ENCODE data around the gene ERICH6.

ERICH6 gene

GRCh38 chr3:150703756-150704344 lies at the start of gene ERICH6:
ERICH6 (minus strand) TSS chr3:150703920; CDS start chr3:150703898, 22 bp downstream.
- in situ Hi-C loops (cut with MboI; ENCODE audit: low sequenced_read_pairs), result loop anchor here (25.0 kb wide), 1 partner anchor 158 kb away; no protein-coding TSS in a partner anchor

DNA sequence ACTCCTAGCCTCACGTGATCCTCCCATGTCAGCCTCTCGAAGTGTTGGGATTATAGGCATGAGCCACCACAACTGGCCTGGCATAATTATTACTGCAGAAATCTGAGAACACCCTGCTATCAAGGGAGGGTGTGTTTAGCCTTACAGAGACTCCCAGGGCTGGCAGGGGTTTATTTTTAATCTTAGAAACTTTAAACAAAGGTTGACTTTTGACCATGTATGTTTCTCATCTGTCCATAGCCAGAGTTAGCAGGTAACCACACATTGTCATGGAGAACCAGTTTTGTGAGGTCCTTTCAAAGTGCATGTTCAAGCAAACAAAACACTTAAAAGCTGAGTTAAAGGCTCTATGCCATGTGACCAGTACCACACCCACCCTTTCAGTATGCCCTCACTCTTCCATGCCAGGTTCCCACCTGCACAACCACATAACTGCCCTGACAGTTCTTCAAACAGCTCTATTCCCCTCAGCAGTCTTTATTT lies 48.1 kb upstream of the ERICH6 start:
- in situ Hi-C loops (cut with MboI; ENCODE audit: low sequenced_read_pairs), result no loop called here

- in situ Hi-C loops (cut with MboI; ENCODE audit: low sequenced_read_pairs), result no loop called here
Measured at GRCh38 chr3:150749255-150749654, 45.5 kb upstream of the ERICH6 start.

- in situ Hi-C loops (cut with MboI; ENCODE audit: low sequenced_read_pairs), result no loop called here
Measured at GRCh38 chr3:150748684-150749047, 44.9 kb upstream of the ERICH6 start.

DNA sequence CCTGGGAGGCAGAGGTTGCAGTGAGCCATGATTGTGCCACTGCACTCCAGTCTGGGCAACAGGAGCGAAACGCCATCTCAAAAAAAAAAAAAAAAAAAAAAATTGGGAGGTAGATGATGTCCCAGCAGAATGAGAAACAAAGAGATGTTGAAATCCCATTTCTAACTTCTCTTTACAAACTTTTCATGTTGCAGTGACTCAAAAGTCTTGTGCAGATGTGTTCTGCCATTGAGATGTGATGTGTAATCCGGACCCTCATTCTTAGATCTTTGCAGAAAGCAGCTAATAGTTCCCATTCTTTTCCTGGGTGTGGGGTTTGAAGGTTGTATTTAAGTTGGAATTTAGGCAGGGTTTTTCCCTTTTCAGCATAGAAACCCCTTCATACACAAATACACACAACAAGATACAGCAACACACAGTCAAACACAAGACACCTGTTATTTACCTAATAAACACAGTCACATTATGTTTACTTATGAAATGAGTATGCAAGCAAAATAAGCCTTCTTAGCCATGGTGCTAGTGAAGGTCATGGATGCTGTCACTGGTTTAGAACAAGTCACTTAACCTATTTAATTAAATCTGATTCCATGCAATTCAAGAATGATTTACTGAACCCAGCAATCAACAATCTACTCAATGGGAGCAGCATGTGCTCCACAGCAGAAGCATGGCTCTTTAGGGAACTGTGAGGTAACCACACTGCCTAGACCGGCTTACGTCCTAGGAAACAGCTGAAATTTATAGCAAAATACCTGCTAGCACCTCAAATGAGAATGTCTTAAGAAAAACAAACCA lies 44.4 kb upstream of the ERICH6 start:
- in situ Hi-C loops (cut with MboI; ENCODE audit: low sequenced_read_pairs), result no loop called here

GRCh38 chr3:150746791-150747590 lies 43.3 kb upstream of the ERICH6 start:
- in situ Hi-C loops (cut with MboI; ENCODE audit: low sequenced_read_pairs), result no loop called here

DNA sequence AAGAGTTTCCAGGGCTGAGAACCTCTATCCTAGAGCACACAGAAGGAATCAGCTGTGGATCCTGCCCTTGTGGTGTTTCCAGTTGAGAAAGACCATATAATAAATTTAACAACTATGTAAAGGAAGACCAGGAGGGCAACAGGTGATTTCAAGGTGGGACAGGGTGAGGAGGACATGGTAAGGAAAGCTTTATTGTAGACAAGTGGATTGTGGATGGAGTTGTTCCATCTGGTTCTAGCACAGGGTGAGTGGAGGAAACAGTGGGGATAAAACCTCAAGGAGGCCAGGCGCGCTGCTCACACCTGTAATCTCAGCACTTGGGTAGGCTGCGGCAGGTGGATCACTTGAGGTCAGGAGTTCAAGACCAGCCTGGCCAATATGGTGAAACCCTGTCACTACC lies 42.1 kb upstream of the ERICH6 start:
- in situ Hi-C loops (cut with MboI; ENCODE audit: low sequenced_read_pairs), result no loop called here

GRCh38 chr3:150744919-150745211 lies 41.1 kb upstream of the ERICH6 start:
- in situ Hi-C loops (cut with MboI; ENCODE audit: low sequenced_read_pairs), result no loop called here

DNA sequence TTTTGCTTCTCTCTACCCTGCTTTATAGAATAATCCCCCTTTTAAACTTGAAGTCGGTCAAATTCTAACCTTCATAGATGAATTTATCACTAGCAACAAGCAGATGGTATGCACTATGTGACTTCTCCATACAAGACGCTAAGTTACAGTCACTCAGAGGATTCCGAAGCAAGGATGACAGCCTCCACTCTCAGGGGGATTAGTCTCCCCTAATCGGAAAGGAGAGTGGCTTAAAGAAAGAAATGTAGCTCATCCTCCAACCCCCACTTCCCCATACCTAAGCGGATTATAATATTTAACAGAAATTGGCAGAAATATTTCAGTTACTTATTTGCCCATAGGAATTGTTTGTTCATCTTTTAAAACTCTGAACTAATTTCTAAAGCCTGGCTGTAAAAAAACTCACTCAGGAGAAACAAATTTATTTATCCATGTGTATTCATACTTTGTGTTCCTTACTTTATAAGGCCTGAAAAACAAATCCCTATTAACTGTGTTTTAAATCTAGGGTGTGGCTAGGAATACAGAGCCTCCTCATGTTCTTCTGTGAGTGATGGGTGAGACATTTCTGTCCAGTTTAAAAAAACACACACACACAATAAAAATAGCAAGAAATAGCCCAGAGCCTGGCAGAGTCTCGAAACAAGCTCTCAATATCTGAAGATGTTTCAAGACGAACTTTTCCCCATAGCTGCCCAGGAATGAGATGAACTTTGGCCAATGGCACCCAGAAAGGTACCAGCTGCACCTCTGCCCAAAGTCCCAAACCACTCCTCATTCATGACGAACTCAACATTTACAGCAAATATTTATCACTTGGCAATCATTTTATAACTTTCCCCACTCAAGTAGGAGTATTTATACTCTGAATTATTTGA lies 40.6 kb upstream of the ERICH6 start:
- in situ Hi-C loops (cut with MboI; ENCODE audit: low sequenced_read_pairs), result no loop called here

DNA sequence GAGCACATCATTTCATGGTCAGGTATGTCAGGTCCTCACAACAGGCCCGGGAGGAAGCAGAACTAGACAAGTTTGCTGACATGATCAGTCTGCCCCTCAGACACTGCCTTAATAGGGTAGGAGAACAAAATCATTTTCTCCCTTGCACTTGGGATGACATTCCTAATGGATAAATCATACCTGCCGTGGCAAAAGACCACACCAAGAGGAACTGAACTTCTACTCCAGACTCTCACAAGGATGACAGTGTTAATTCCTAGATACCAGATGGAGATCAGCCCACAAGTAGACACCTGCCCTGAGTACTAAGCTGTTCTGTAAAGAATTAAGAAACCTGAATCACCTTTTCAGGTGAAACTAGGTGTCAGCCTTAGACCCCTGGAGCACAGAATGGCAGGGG lies 39.8 kb upstream of the ERICH6 start:
- in situ Hi-C loops (cut with MboI; ENCODE audit: low sequenced_read_pairs), result no loop called here

DNA sequence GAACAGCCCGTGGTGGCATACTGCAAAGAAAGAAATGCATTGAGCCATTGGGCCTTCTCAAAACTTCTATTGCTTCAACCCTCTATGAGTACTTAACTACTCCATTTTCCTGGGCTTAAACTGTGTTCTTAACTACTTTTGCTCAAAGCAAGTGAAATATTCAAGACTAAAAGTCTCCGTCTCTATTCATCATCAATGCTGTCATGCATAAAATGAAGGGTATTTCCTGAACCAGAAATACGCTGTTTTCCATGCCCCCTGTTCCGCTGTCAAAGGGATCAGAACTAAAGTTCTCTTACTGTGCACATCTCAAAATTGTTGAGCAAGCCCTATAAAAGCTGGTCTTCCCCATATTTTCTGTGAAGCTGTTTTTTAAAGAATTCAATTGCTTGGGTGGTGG lies 39.0 kb upstream of the ERICH6 start:
- in situ Hi-C loops (cut with MboI; ENCODE audit: low sequenced_read_pairs), result no loop called here

DNA sequence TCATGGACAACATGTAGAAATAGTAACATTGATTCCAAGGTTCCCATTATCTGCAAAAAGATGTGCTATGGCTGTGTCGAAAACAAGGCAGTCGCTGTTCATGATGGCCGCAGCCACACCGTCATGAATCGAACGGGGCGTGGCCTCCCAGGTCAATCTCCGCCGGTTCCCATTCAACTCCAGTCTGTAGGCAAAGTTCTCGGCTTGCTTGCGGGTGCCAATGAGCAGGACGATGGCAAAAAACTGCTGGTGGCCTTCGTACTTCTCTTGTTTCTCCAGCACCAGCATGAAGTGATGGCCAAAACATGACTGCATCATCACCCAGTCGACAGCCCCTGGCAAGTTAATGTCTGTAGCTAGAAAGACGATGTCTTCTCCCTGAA lies 38.4 kb upstream of the ERICH6 start:
- in situ Hi-C loops (cut with MboI; ENCODE audit: low sequenced_read_pairs), result no loop called here

DNA sequence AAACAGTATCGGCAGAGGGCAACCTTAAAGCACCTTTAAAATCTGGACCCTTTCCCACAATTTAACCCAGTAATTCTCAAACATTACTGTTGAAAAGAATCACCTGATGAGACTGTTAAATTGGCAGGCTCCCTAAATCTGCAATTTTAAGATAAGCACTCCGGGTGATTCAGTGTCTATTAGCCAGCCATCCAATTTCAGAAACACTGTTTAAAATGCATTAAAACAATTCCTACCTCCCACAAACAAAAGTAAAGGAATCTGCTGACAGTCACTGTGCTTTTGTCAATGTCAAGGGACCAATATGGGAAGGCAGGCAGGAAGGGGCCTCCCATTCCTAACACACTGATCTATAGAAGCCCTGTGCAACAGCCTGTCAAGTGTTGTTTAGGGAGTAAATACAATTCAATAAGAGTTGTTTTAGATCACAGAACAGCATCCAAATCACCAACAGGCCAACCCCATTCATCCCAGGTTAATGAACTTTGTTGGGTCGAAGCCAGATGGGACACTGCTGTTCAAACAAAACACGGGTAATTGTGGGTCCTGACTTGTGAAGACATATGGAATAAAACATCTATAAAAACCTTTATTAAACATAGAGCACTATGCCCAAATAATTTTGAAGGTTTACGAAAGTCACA lies 37.9 kb upstream of the ERICH6 start:
- in situ Hi-C loops (cut with MboI; ENCODE audit: low sequenced_read_pairs), result no loop called here

DNA sequence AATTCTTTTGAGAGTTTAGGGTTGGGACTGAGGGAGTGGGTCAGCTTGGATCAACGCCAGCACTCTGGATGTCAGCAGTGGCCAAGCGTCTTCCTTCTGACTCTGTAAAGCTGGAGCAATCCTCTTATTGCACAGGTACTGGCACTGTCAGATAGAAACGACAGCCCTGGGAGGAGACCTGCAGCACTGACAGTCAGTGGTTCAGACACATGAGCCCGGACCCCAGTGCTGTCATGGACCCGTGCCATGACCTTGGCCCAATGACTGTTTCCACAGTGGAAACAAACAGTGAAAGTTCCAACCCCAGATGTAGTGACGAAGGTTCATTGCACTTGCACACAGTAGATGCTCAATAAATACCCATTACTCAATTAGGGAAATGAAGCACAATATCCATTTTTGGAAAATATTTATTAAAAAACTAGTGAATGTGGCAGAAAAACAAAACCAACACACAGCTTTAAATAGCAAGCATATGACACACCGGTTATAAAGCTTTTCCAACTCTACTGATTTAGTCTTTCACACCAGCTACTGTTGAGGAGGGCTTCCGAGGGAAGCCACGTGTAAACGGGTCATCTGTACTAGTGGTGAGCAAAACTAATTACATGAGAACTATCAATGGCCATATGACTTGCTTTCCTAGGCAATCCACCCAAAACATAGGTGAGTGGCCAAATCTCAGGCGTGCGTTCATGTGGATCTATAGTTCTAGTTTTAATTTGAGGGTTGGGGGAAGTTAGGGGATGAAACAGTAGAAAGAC lies 37.2 kb upstream of the ERICH6 start:
- in situ Hi-C loops (cut with MboI; ENCODE audit: low sequenced_read_pairs), result no loop called here

- in situ Hi-C loops (cut with MboI; ENCODE audit: low sequenced_read_pairs), result no loop called here
Measured at GRCh38 chr3:150739877-150740645, 36.3 kb upstream of the ERICH6 start.

DNA sequence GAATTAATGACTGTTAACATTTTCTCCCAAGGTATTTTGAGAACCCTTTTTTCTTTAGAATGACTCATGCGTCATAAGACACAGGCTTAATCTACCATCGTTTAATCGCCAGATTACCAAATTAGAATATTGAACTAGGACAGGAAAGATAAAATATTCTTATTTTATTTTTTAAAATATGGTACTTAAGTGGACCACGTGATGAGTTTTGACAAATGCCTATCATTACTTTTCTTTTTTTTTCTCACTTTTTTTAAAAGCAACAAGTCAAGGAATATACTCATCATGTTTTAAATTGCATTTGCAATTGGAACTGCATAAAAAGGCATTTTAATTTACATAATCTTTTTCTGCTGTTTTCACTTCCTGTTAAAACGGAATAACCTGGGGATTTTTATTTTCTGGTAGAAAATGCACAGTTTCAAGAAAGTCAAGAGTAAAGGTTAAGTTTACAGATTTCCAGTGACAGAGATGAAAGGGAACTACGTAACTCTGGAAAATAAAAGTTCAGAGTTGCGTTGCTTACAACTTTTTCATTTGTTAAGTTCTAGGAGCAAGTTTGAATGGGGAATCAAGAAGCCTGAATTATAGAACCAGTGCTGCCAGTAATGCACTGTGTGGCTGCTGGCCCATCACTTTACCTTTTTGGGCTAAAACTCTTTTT lies 35.6 kb upstream of the ERICH6 start:
- in situ Hi-C loops (cut with MboI; ENCODE audit: low sequenced_read_pairs), result no loop called here

DNA sequence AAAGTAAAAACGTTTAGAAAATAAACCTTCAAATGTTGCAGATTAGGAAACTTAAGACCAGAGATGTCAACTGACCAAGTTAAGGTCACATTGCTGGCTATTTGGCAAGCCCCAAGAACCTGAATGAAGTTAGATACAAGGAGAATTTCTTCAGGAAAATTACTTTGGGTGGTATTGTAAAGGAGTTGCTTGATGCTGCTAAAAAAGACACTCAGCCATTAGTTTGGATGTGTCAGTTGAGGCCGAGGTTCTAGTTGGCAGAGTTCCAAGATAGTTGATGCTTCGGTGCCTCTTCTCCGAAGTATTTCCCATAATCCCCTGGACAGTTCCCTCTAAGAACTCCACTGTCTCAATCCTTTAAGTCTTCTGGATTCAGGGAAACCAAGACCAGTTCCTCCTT lies 35.0 kb upstream of the ERICH6 start:
- in situ Hi-C loops (cut with MboI; ENCODE audit: low sequenced_read_pairs), result no loop called here

- in situ Hi-C loops (cut with MboI; ENCODE audit: low sequenced_read_pairs), result no loop called here
Measured at GRCh38 chr3:150737874-150738679, 34.4 kb upstream of the ERICH6 start.
